IPS DF 19.7 (cell line): ENCODE results near the gene TMPRSS4.

Source experiments
- DNase-seq: peaks from one replicate; pipeline ENCODE4 v3.0.0-alpha.2; 2013; ENCODE audit warnings: low read depth, low spot score

The TMPRSS4 gene

DNA sequence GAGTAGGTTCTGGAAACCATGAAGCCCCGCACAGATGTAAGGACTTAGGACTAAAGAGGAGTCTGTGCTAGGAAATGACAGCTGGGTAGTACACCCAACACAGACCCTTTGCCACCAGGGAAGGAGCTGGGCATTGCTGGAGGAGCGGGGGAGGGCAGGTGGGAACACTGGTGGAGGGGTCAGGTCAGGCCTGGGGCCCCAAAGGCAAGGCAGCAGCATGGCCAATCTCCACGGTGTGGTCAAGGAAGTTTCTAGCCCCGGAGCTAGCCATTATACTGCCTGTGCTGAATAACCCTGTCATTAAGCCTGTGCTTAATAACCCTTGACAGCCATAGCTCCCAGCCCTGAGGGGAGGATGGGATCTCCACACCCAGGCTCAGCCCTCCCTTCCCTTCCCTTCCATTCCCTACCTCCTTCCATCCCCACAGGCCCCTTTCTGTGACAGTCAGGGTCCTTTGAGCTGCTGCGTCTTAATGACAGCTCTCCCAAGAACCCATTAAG lies 2.1 kb downstream of the TMPRSS4 start:
- no peak for DNase-seq

DNA sequence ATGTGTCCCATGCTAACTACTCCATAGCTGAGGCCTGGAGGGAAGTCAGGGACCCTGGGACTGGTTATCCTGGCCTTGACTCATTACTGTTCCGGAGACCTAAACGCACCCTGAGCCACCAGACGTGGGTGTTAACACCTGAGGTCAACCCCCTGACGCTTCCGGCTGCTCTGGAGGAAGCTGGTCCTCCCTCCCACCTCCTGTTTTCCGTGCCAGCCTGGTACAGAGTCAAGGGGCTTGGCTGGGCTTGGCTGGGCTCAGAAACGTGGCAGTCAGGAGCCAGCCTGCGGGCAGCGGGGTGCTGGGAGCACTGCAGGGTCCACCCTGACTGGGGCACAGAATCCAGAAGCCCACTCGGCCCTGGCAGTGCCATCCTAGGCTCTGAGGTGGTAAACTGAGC lies 2.6 kb downstream of the TMPRSS4 start:
- no peak for DNase-seq

DNA sequence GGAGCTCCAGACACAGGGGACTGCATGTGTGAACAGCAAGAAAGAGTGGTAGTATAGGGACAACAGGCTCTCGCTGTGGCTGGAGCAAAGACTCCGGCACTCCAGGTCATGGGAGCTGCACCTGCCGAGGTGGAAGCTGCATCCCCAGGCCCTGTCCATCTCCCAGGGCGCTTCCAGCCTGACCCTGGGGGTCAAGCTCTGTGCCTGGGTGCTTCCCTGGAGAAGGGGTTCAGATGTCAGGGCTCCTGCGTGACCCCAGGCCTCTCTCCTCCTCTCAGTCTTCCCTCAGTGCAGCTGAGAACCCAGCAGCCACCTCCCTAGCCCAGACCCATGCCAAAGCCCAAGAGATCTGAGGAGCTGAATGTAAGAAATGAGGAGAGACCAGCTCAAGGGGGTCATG lies 3.4 kb downstream of the TMPRSS4 start:
- DNase-seq = no peak

DNA sequence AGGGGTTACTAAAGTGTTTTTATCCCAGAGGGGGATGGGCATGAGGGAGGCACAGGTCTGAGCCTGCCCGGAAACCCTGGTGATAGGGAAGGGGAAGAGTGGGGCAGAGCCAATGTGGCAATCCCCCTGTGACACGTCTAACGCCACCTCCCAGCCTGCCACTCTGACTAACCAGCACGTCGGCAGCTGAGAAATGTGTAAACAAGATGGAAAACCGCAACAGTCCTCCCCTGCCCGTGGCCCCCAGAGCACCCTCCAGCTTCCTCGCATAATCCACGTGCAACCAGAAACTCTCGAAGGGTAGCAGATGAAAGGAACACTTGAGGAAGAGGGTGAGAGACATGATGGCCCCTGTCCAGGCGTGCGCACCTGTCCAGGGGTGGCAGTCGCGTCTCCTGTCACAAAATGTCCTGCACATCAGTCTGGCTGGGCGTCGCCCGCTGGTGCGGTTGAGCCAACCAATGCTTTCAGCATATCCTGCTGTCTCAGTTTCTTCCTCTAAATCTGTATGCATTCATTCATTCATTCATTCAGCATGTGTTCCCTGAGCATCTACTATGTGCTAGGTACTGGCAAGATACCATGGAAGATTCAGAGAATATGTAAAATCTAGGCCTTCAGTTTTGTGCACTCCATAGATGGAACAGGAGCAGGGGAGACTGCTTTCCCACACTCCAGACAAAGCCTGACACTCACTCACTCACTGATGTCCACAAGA lies 4.5 kb downstream of the TMPRSS4 start:
- DNase-seq = no peak

DNA sequence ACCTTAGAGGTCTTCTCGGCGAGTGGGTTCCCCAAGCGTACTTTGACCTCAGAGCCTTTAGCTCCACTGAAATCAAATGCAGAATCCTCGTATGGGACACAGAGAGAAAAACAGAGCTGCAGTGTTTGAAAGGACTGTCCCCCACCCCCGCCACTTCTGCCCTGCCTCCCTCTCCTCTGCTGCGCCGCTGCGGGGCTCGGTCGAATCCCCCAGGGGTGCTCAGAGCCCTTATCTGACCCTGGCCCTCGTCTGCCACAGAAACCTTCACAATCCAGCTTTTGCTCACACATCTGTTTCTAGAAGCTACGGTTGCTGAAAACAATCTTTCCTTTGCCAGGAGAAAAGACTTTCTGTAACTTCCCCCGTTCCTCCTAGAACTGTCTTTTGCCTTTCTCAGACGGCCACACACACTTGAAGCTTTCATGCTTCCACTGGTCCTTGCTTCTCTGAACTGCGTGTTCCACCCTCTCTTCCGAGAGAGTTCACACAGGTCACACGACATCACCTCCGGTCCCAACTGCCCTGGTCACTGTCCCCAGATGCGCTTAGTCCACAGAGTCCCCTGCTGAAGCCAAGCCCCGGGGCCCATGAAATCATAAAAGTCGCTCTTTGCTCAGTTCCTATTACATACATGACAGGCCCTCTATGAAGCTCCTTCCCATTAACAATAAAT lies 6.1 kb downstream of the TMPRSS4 start:
- no peak for DNase-seq

DNA sequence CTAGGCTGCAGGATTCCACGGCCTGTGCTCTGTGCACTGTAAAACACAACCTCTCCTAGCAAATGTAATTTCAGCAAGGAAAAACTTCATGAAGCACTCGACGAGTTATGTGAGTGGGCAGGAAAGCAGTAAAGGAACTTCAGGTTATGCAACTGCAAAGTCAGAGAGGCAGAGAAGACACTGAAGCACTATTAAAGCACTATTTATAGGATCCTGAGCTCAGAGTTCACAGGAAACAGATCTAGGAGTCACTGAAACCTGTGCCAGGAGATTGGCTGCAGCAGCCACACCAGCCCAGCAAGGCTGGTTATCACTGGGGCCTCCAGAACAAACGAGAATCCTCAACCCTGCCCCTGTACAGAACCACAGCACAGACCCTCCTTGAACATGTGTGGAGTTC lies 7.4 kb downstream of the TMPRSS4 start:
- DNase-seq = no peak

DNA sequence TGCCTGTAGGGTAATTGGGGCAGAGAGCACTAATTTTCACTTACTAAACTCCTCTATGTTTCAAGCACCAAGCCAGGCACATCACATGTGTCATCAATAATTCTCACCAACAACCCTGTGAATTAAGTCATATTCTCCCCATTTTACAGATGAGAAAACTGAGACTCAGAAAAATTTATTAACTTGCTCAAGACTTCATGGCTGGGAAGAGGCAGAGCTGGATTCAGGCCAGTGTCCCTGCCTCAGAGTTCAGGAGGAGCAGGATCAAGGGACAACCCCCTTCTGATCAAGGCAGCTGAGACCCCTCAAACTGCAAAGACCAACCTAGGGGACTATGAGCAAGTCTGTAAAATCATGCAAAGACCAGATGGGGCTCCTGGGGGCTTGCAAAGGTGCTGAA lies 7.8 kb downstream of the TMPRSS4 start:
- no peak for DNase-seq

DNA sequence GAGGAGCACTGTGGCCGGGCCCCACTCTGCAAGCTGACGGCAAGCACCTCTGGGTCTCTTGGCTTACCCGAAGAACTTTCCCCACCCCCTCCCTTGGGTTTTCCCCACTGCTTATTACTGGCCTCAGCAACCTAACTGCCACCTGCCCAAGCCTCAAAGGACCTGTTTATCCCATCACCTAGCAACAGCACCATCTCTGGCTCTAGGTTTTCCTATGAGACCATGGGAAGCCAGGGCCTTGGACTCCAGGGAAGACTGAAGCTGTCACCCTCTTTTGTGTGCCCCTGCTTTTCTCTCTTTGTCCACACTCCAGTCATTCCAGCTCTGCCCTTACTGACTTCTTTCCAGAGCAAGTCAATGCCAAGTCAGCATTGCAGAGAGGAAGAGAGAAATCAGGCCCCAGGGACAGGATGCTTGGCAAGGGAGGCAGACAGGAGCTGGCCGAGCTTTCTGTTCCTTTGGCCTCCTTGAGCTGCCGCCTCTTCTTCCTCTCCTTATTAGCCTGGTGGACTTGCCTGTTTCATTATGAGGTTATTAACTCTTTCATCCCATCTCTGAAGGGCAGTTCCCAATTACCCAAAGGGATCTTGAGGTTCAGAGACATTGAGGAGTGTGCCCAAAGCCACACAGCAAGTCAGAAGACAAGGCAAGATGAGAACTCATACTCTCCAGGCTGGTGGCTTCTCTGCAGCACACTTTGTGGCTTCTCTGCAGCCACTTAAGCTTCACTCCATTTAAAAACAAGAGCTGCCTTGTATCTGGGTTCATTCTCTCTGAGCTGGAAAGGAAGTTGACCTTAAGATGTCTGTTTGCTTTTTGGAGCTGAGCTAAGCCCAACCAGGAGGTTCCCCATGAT lies 10.3 kb downstream of the TMPRSS4 start, which contains the start of gene SMIM35:
TSS of gene SMIM35 (minus strand) at position 51 of the 856 bp plus-strand sequence. CDS start 206 bp downstream, outside the sequence.
- no peak for DNase-seq

DNA sequence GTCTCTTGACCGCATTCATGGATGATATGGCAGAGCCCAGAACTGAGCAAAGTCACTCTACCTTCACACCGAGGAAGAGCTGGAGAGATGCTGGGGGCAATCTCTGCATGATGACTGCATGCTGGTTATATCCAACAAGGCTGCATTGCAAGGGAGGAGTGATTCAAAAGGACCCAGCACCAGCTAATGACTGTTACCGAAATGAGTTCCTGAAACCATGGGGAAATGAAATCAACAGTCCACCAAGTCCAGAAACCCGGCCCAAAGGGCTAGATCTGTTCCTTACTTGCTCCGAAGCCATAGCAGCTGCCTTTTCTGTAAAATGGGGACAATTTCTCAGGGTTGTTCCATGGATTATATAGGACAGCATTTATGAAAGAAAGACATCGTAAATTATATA lies 11.1 kb downstream of the TMPRSS4 start:
- no peak for DNase-seq

DNA sequence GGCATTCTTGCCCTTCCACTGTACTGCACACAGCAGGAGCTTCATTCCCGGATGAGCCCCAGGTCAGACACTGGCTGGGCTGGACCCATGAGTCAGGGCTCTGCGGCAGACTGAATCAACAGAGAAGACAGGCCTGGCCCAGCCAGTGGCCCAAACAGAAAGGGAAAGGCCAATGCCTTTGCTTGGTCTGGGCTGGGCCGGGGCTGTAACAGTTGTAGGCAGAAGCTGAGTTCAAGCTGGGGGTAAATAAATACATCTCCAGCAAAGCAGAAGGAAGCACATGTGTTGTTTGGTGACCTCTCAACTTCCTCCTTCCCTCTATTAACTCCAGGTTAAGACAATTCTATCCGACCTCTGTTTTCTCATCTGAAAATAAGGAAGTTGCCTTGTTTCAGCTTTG lies 11.7 kb downstream of the TMPRSS4 start:
- no peak for DNase-seq

DNA sequence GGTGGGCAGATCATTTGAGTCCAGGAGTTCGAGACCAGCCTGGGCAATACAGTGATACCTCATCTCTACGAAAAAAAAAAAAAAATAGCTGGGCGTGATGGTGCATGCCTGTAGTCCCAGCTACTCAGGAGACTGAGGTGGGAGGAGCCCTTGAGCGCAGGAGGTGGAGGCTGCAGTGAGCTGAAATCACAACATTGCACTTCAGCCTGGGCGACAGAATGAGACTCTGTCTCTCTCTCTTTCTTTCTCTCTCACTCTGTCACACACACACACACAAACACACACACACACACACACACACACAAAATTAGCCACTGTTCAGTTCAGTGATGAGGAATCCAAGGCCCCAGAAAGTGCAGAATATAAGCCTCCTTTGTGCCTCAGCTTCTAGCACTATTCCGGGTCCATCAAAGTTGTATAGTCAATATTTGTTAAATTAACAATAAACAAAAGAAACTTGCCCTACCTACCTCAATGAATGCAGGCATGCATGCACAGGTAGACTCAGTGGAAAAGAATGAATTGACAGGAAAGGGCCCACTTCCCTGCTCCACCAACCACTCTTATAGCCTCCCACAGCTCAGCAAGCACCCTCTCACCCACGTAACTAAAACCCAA lies 13.8 kb downstream of the TMPRSS4 start:
- DNase-seq = no peak

DNA sequence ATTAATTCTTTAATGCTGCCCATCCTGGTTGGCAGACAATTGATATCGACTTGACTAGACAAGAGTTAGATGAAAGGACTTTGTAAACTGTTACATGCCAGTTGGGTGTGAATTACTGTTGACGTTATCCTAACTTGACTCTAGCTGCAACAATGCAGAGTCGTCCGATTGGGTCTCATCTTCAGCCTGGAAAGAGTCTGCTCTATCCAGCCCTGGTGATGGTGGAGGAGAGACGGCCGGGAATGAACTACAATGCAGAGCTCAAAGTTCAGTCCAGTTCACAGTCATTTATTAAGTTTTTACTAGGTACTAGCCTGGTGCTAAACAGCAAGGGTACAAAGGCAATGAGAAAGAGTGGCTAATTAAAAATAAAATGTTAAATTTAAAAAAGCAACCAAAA lies 14.8 kb downstream of the TMPRSS4 start:
- DNase-seq = no peak

DNA sequence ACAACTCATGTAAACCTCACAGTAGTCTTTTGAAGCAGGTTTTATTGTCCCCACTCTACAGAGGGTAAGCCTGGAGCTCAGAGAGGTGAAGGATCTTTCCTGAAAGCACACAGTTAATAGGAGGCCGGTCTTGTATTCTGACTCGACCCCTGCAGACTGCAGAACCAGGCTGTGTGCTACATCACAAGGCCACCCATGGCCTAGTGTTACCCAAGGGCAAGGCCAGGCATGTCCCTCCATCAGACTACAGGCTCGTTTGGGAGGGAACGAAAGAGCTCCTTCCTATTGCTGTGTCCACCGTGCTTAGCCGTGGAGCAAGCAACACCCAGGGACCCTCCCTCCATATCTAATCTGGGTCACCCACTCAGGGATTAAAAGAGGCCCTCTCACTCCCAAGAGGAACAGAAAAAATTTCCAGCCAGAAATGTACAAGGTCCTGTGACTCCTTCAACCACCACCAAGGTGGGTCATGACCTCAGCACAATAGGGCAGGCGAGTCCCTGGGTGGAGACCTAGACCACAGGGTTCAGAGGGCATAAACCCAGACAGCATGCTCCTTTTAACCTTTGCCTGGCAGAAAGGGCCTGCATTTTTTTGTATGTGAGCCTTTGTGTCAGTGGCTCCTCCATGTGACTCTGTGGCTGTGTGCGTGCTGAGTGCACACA lies 16.2 kb downstream of the TMPRSS4 start:
- no peak for DNase-seq

DNA sequence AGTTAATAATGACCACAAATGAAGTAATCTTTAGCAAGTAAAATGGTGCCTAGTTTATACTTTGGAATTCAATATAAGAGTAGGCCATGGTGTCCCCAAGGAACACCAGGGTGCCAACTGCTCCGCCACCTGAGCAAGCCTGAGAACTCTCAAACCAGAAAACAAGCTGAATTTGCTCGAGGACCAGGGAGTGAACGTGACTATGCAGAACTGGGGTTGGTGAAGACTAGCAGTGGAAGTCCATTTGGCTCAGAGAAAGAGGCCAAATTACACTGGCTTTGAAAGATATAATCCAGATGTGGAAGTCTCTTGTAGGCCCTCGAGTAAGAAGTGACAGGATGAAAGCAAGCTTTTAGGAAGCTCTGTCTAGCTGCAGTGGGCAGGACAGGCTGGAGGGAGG lies 18.6 kb downstream of the TMPRSS4 start:
- DNase-seq = no peak

DNA sequence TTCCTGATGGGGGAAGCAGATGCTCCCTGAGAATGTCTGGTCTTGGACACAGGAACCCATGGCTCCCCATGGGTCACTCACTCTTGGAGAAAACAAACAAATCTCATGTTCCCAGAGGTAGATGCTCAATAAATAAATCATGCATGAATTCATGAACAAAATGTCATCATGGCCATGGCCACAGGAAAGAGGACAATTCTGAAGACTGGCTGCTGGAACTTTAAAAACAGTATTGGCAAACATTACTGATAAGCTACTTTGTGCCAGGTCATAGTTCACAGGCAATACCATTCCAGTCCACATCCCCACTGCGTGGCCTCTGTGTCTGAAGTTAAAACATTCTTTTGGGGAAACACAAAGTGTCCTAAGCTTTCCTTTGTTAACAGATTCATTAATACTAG lies 19.1 kb downstream of the TMPRSS4 start:
- no peak for DNase-seq

DNA sequence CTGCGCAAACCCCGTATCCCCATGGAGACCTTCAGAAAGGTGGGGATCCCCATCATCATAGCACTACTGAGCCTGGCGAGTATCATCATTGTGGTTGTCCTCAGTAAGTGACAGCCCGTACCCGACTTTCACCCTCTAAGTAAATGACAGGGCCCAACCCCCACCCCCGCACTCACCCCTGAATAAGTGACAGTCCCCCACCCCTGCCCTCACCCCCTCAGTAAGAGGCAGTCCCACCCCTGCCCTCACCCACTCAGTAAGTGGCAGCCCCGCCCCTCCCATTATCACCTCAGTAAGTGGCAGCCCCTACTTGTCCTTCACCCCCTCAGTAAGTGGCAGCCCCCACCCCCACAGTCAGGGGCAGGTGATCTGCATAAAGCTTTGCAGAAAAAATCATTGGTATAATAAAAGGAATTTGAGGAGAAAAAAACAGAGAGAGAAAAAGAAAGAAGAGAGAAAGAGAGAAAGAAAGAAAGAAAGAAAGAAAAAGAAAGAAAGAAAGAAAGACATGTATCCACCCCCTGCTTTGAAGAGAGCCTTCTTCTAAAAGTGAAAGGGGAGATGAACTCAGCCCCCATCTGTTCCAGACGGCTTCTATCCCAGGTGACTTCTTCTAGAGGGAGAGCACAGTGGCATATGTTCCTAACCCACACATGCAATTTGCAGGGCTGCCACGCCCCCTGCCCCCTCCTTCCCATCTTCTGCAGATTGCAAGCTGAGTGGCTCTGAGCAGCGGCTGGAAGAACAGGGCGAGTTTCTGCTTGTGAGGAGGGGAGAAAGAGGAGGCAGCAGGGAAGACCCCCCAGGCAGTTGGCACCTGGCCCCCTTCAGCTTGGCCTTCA lies 22.3 kb downstream of the TMPRSS4 start:
- DNase-seq = no peak

DNA sequence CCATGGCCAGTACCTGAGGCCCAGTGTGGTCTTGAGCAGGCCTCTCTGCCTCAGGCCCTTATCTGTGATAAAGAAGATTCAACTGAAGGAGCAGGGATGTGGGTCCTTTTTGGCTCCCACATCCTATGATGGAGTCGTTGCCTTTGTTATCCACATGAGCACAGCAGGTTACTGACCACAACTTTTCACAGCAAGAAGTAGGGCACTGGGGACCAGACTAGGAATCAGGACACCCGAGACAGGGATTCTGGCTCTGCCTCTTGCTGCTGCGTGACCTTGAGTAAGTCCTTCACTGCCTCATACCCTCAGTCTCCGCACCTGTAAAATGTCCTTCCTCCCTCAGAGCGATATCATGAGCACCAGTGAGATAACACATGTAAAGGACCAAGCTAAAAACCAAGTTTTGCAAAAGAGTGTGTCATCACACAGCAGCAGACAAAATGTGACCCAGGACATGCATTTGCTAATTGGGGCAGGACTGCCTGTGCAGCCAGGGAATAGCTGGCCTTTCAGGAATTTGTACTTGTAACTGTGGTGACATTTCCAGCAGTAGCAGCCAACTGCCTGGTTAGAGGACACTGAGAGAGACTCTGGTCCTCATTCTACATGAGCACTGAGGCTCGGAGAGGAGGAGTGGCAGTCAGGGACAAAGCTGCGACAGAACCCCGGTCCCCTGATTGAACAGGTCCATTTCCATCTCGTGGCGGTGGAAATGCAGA lies 23.1 kb downstream of the TMPRSS4 start:
- no peak for DNase-seq

DNA sequence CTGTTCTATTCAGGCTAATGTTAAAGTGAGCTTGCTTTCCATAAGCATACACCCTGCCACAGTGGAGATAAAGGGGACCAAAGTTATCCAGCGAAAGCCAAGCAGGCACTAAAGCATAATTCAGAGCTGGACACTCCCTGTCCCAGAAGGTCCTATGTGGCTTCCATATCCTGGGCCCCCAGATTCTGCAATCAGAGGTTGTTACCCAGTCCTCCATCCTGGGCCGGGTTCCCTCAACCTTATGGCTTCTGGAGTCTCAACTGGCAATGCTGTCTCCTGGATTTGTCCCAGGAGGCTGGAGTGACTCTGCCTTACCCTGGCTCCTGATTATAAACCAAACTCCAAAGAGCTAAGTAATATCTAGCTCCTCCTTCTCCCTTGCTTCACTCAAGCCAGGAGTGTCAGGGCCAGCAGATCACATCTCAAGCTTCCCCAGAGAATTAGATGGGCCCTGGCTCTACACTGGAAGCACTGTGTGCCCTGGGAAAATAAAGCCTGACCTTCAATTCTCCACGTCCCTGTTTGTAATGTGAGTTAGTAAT lies 23.9 kb downstream of the TMPRSS4 start:
- DNase-seq = no peak

DNA sequence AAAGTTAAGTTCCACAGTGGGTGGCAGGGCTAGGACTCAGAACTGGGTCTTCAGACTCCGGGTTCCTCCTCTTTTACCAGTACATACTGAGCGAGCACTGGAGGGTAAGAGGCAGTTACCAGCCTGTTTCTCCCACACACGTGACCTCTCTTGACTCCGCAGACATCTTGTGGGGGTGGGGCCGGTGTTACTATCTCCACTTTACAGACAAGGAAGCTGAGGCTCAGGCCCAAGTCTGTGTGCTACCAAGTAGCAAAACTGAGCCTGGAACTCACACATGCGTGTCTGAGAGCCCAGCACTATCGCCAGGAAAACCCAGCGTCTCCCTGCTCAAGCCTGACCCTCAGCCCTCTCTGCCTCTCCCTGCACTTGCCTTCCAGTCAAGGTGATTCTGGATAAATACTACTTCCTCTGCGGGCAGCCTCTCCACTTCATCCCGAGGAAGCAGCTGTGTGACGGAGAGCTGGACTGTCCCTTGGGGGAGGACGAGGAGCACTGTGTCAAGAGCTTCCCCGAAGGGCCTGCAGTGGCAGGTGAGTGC lies 25.9 kb downstream of the TMPRSS4 start:
- DNase-seq = no peak
